Measurements from ENCODE around the gene FAM117A.
"Not testable (repeated sequence)": the region's sequence is repeated elsewhere in the genome, so short reads cannot be mapped to it uniquely, and the experiment has no call there.

The FAM117A gene

DNA sequence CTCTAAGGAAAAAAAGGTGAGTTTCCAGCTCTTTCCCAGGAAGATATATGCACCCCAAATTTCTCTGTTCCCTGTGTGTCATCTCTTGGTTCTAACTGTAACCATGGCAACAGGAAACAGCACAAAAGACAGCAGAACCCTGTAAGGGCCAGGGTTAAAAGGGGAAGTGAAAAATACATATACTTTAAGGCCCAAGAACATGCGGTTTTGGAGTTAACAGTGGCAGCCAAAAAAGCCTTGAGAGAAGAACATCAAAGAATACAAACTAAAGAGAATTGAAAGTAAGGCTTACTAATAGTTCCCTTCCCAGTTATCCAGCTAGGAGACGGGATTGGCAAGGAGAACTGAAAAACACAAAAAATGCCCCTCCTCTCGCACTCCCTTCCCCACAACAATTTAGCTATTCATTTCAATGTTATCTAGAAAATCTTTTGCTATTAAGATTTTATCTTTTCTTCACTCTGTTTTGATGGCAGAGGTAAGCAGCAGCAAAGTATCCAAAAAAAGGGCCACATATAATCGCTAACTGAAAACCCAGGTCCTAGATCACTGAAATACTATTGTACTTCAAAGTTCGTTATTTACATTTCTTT is 87.6 kb downstream of the FAM117A start:
- DNase-seq = no peak

- no peak for DNase-seq
Observed at GRCh38 chr17:49674507-49674906, 89.4 kb downstream of the FAM117A start.

DNA sequence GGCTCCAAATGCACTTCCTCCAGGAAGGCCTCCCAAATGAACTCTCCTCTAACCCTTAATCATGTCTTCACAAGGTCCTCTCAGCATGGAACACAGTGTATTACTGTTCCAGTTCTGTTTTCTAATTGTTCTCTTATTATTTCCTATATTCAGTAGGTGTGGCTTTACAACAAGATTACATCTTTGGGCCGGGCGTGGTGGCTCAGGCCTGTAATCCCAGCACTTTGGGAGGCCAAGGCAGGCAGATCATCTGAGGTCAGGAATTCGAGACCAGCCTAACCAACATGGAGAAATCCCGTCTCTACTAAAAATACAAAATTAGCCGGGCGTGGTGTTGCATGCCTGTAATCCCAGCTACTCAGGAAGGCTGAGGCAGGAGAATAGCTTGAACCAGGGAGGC is 90.3 kb downstream of the FAM117A start:
- DNase-seq = not testable (repeated sequence)

DNA sequence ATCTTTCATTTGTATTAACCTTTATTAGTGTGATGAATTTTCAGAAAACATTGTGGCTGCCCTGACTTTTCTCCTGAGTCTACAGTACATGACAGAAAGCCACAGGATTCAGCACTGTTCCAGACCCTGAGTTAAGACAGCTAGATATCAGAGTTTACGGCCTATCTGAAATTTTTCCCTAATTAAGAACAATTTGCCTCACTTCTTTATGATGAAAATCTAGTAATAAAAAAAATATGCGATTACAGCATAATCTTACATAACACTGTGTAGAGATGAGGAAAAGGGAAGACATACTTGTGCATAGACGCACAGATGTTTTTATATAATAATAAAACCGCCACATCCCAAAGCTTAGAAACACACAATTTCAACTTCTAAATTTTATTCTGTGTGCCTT is 93.3 kb downstream of the FAM117A start:
- no peak for DNase-seq

DNA sequence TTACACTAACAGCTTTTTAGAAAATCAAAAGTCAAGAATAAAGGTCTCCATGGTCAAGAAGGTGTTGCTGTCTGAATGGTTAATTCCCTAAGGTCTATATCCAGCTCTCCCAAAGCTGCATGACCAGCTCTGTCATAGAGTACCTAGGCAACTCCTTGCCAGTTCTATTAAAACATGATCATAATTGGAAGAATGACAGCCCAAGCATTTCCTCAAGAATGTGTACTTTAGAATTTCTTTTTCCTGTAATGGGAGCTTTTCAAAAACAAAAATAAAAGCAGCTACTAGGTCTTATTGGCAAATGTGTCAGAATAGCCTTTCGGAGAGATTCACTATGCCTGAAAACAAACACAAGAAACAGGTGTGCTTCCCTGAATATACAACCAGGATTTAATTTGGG is 93.9 kb downstream of the FAM117A start:
- DNase-seq = no peak

DNA sequence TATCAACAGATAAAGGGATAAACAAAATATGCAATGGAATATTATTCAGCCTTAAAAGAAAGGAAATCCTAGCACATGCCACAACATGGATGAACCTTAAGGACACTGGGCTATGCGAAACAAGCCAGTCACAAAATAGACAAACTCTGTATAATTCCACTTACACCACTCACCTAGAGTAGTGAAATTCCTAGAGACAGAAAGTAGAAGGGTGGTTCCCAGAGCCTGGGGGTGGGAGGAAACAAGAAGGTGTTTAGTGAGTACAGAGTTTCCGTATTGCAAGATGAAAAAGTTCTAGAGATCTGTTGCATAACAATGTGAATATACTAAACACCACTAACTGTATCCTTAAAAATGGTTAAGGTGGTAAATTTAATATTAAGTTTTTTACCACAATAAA is 96.1 kb downstream of the FAM117A start:
- DNase-seq = no peak

- DNase-seq = no peak
Observed at GRCh38 chr17:49664706-49665211, 99.2 kb downstream of the FAM117A start.
